ENCODE results near the gene GRIA3.

DNA sequence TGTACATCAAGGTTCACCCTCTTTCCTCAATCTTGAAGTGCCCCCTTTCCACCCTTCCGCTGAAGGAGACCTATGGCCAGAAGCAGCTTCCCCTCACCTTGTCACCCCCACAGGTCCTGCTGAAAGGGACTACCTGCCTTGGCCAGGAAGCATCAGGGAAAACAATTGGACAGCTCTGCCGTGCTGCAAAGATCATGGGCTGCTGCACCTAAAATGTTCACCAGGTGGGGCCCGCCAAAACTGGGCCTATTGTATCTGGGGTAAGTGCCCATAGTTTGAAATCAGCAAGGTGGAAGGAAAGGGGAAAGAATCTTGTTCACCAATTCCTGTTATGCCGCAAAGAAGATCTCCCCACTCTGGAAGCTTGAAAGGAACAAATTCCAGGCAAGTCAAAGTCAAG, 18.4 kb downstream of the GRIA3 start:
- TF ChIP-seq, protein P1, sequence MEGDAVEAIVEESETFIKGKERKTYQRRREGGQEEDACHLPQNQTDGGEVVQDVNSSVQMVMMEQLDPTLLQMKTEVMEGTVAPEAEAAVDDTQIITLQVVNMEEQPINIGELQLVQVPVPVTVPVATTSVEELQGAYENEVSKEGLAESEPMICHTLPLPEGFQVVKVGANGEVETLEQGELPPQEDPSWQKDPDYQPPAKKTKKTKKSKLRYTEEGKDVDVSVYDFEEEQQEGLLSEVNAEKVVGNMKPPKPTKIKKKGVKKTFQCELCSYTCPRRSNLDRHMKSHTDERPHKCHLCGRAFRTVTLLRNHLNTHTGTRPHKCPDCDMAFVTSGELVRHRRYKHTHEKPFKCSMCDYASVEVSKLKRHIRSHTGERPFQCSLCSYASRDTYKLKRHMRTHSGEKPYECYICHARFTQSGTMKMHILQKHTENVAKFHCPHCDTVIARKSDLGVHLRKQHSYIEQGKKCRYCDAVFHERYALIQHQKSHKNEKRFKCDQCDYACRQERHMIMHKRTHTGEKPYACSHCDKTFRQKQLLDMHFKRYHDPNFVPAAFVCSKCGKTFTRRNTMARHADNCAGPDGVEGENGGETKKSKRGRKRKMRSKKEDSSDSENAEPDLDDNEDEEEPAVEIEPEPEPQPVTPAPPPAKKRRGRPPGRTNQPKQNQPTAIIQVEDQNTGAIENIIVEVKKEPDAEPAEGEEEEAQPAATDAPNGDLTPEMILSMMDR (conservative IDR thresholded peaks at IDR 0.05), result no peak
- TF ChIP-seq EZH2 (IDR thresholded peaks at IDR 0.05; ENCODE audit: low read depth), result no peak

Data from PC-9 (cell line).